ENCODE results near the gene DDX49.

Gene DDX49, protein sequence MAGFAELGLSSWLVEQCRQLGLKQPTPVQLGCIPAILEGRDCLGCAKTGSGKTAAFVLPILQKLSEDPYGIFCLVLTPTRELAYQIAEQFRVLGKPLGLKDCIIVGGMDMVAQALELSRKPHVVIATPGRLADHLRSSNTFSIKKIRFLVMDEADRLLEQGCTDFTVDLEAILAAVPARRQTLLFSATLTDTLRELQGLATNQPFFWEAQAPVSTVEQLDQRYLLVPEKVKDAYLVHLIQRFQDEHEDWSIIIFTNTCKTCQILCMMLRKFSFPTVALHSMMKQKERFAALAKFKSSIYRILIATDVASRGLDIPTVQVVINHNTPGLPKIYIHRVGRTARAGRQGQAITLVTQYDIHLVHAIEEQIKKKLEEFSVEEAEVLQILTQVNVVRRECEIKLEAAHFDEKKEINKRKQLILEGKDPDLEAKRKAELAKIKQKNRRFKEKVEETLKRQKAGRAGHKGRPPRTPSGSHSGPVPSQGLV

GRCh38 chr19:18919086-18919899 lies at the start of gene DDX49, which contains the start of gene COPE:
Gene DDX49, plus strand, starts transcription at chr19:18919715. Its CDS starts 27 bp downstream, at chr19:18919742.
Gene COPE, minus strand, starts transcription at chr19:18919387. Its CDS starts 39 bp downstream, at chr19:18919348.
- Histone ChIP-seq H4K20me1 (ENCODE audit: insufficient read depth, low read length) (no peaks in the 10 kb centered on the region), H3K36me3 (replicated peaks; ENCODE audit: insufficient read depth, low read length) (peaks cover 4% of the 10 kb centered on the region; the same call in 1 of the 2 replicates), H3K4me1 (ENCODE audit: low read length) (peaks cover 5% of the 10 kb centered on the region), H3K9ac (ENCODE audit: low read length) (peak within 1 kb of the TSS; percentile 94), H3K4me3 (ENCODE audit: low read length) (peak within 1 kb of the TSS; percentile 99), H3K79me2 (ENCODE audit: low read length) (peaks cover 88% of the 10 kb centered on the region), H3K9me3 (replicated peaks; ENCODE audit: insufficient read depth, low read length) (no peaks in the 10 kb centered on the region), H3K4me2 (ENCODE audit: low read depth, low read length) (peak within 1 kb of the TSS; percentile 94), H3F3A (ENCODE audit: insufficient read depth, low read length) (peaks cover 8% of the 10 kb centered on the region), H2AFZ (ENCODE audit: low read length) (peak within 1 kb of the TSS; percentile 57), H3K27ac (ENCODE audit: low read length) (peak within 1 kb of the TSS; percentile 85), H3K9me2 (replicated peaks; ENCODE audit: insufficient read depth, low read length) (no peaks in the 10 kb centered on the region), H3K27me3 (replicated peaks; ENCODE audit: insufficient read depth, low read length) (no peaks in the 10 kb centered on the region)
- peak; percentile 100 for DNase-seq
- TF ChIP-seq EZH2phosphoT487 (IDR thresholded peaks at IDR 0.05; ENCODE audit: low read length) (no peak), EZH2 (optimal IDR thresholded peaks at IDR 0.05; ENCODE audit: low read depth, low read length) (no peak)
- TF ChIP-seq, protein P1, sequence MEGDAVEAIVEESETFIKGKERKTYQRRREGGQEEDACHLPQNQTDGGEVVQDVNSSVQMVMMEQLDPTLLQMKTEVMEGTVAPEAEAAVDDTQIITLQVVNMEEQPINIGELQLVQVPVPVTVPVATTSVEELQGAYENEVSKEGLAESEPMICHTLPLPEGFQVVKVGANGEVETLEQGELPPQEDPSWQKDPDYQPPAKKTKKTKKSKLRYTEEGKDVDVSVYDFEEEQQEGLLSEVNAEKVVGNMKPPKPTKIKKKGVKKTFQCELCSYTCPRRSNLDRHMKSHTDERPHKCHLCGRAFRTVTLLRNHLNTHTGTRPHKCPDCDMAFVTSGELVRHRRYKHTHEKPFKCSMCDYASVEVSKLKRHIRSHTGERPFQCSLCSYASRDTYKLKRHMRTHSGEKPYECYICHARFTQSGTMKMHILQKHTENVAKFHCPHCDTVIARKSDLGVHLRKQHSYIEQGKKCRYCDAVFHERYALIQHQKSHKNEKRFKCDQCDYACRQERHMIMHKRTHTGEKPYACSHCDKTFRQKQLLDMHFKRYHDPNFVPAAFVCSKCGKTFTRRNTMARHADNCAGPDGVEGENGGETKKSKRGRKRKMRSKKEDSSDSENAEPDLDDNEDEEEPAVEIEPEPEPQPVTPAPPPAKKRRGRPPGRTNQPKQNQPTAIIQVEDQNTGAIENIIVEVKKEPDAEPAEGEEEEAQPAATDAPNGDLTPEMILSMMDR (IDR thresholded peaks at IDR 0.05; ENCODE audit: low read length): no peak

GRCh38 chr19:18869781-18870530 lies 49.6 kb upstream of the DDX49 start:
- no peak for DNase-seq
- no peak overlapping the region for H3K9ac ChIP-seq (ENCODE audit: low read length)
- H2AFZ ChIP-seq (ENCODE audit: low read length): no peak overlapping the region

More at GRCh38 chr19:18869781-18870530, 49.6 kb upstream of the DDX49 start:
- Histone ChIP-seq H3K79me2 (ENCODE audit: low read length) (no peaks in the 10 kb centered on the region), H3K27me3 (replicated peaks; ENCODE audit: insufficient read depth, low read length) (no peaks in the 10 kb centered on the region), H3K9me2 (replicated peaks; ENCODE audit: insufficient read depth, low read length) (no peaks in the 10 kb centered on the region), H3K9me3 (replicated peaks; ENCODE audit: insufficient read depth, low read length) (no peaks in the 10 kb centered on the region), H3K4me1 (ENCODE audit: low read length) (no peaks in the 10 kb centered on the region), H3K4me2 (ENCODE audit: low read depth, low read length) (no peak overlapping the region), H3K27ac (ENCODE audit: low read length) (no peak overlapping the region), H3K36me3 (replicated peaks; ENCODE audit: insufficient read depth, low read length) (peaks cover 9% of the 10 kb centered on the region), H4K20me1 (ENCODE audit: insufficient read depth, low read length) (no peaks in the 10 kb centered on the region), H3K4me3 (ENCODE audit: low read length) (no peak overlapping the region), H3F3A (ENCODE audit: insufficient read depth, low read length) (peaks cover 4% of the 10 kb centered on the region; the same call in 1 of the 2 replicates)
- TF ChIP-seq EZH2phosphoT487 (IDR thresholded peaks at IDR 0.05; ENCODE audit: low read length) (no peak), EZH2 (optimal IDR thresholded peaks at IDR 0.05; ENCODE audit: low read depth, low read length) (no peak)
- TF ChIP-seq, protein P1 (IDR thresholded peaks at IDR 0.05; ENCODE audit: low read length): no peak
